HCT116 (cell line): ENCODE data around the gene SLC7A5. TPM values are rescaled to one million over a fixed set of nuclear protein-coding genes. Genes with fewer than 3 reads are reported as not detected.

Experiments
- ATAC-seq: fragments of 200-7000 bp; cut with Tn5 transposase; 2 replicates; pipeline ENCODE4 v1.9.1; 2020; ENCODE audit warnings: mild to moderate bottlenecking, moderate library complexity
- BruUV-seq: library from RNA; stranded (reverse); fragments of 400-500 nt; replicated peaks from 2 replicates; lab custom pipeline; 2021; lab: Mats Ljungman, UMichigan
- CTCF ChIA-PET: fragments of 300-600 bp; sonication (Branson Sonifier 250); formaldehyde crosslinking; loops from one replicate; lab custom pipeline; 2021; ENCODE audit warnings: antibody characterized with exemption; lab: Charles Lee
- POLR2A ChIA-PET: fragments of 300-600, 350-600 bp; sonication (Branson Sonifier 250); formaldehyde crosslinking; loops from one replicate; lab custom pipeline; 2021; ENCODE audit warnings: antibody characterized with exemption; lab: Charles Lee
- RAD21 ChIA-PET, 2 experiments: fragments of 300-600 bp; sonication (Branson Sonifier 250); formaldehyde crosslinking; loops; one replicate each; lab custom pipeline; 2023; ENCODE audit warnings: low total read pairs in 2 of 2; ENCODE audit not compliant: uncharacterized antibody in 2 of 2, unreplicated experiment in 2 of 2, low non-redundant PET in 1 of 2; lab: Charles Lee
- DNase-seq: peaks from one replicate; pipeline ENCODE4 v3.0.0-alpha.2; 2010; ENCODE audit warnings: low read depth, low spot score
- H2AFZ ChIP-seq: fragments of 200-600 bp; shearing (Covaris generic), sonication (generic); 2 replicates; pipeline ENCODE4 v1.6.1; 2017; ENCODE audit warnings: low read depth, mixed run types, mixed read lengths, antibody characterized with exemption, low read length; ENCODE audit not compliant: poor library complexity, severe bottlenecking
- H3K27ac ChIP-seq: 2 replicates; pipeline ENCODE4 v1.5.1; 2012; ENCODE audit warnings: low read depth, low read length
- H3K27me3 ChIP-seq: fragments of 200-600 bp; sonication (generic); 2 replicates; pipeline ENCODE4 v1.6.1; 2016; ENCODE audit warnings: mixed run types, low read length, mixed read lengths; ENCODE audit not compliant: insufficient read depth
- H3K36me3 ChIP-seq, 2 experiments: fragments of 200-500 bp in 1 of 2; fragments of 200-600 bp in 1 of 2; sonication (Bioruptor generic) in 1 of 2; sonication (generic) in 1 of 2; 2 replicates each; pipeline versions ENCODE4 v1.5.1 to v1.6.1; 2014 to 2016; ENCODE audit warnings: low read length in 2 of 2, inconsistent platforms in 1 of 2, mixed read lengths in 1 of 2, mixed run types in 1 of 2; ENCODE audit not compliant: insufficient read depth in 2 of 2, control insufficient read depth in 1 of 2
- H3K4me1 ChIP-seq, 2 experiments: fragments of 200-600 bp in 1 of 2; sonication (generic) in 1 of 2; 2 replicates each; pipeline versions ENCODE4 v1.5.1 to v1.6.1; 2012 to 2017; ENCODE audit warnings: low read length in 2 of 2, inconsistent platforms in 1 of 2, mild to moderate bottlenecking in 1 of 2, mixed read lengths in 1 of 2, mixed run types in 1 of 2, moderate library complexity in 1 of 2; ENCODE audit not compliant: insufficient read depth in 2 of 2, control insufficient read depth in 1 of 2
- H3K4me2 ChIP-seq: fragments of 200-600 bp; sonication (generic); 2 replicates; pipeline ENCODE4 v1.6.1; 2017; ENCODE audit warnings: mixed run types, low read length, mixed read lengths
- H3K4me3 ChIP-seq, 2 experiments: fragments of 200-600 bp in 1 of 2; sonication (generic) in 1 of 2; replicated peaks in 1 of 2; 2 replicates each; pipeline ENCODE4 v1.5.1; 2011 to 2016; ENCODE audit warnings: low read length in 2 of 2, control low read depth in 1 of 2, low read depth in 1 of 2, mild to moderate bottlenecking in 1 of 2, mixed read lengths in 1 of 2, mixed run types in 1 of 2
- H3K79me2 ChIP-seq: fragments of 200-600 bp; sonication (generic); 2 replicates; pipeline ENCODE4 v1.6.1; 2017; ENCODE audit warnings: mild to moderate bottlenecking, mixed run types, low read length, moderate library complexity, mixed read lengths; ENCODE audit not compliant: insufficient read depth
- H3K9ac ChIP-seq: fragments of 200-600 bp; sonication (generic); 2 replicates; pipeline ENCODE4 v1.6.1; 2016; ENCODE audit warnings: low read length, mixed read lengths
- H3K9me2 ChIP-seq: fragments of 200-600 bp; sonication (generic), shearing (Covaris generic); 2 replicates; pipeline ENCODE4 v1.6.1; 2017; ENCODE audit warnings: mixed run types, mild to moderate bottlenecking, moderate library complexity; ENCODE audit not compliant: insufficient read depth
- H3K9me3 ChIP-seq, 2 experiments: fragments of 200-500 bp in 1 of 2; fragments of 200-600 bp in 1 of 2; sonication (Bioruptor generic) in 1 of 2; sonication (generic) in 1 of 2; 2 replicates each; pipeline ENCODE4 v1.6.1; 2014 to 2017; ENCODE audit warnings: low read length in 2 of 2, mixed read lengths in 2 of 2, inconsistent platforms in 1 of 2, low read depth in 1 of 2, mild to moderate bottlenecking in 1 of 2, mixed run types in 1 of 2, moderate library complexity in 1 of 2; ENCODE audit not compliant: control insufficient read depth in 1 of 2, insufficient read depth in 1 of 2
- H4K20me1 ChIP-seq: fragments of 200-600 bp; sonication (generic), shearing (Covaris generic); 2 replicates; pipeline ENCODE4 v1.6.1; 2017; ENCODE audit warnings: mixed run types, mild to moderate bottlenecking, moderate library complexity; ENCODE audit not compliant: insufficient read depth
- CBX3 ChIP-seq: IDR thresholded peaks from 2 replicates; pipeline ENCODE4 v1.6.1; 2012; ENCODE audit warnings: low read depth
- CEBPB ChIP-seq: IDR thresholded peaks from 2 replicates; pipeline ENCODE4 v1.6.1; 2012; ENCODE audit warnings: low read depth
- CTCF ChIP-seq, 3 experiments: fragments of 200-600 bp in 1 of 3; sonication (generic) in 1 of 3; IDR thresholded peaks in 2 of 3; conservative IDR thresholded peaks in 1 of 3; 2 replicates each; pipeline ENCODE4 v1.5.1; 2012 to 2017; ENCODE audit warnings: low read depth in 2 of 3, low read length in 2 of 3, antibody characterized with exemption in 1 of 3, borderline replicate concordance in 1 of 3, control low read depth in 1 of 3, mild to moderate bottlenecking in 1 of 3, mixed read lengths in 1 of 3, mixed run types in 1 of 3, moderate library complexity in 1 of 3; ENCODE audit not compliant: insufficient read depth in 1 of 3
- ELF1 ChIP-seq: IDR thresholded peaks from 2 replicates; pipeline ENCODE4 v1.6.1; 2012; ENCODE audit warnings: low read depth, borderline replicate concordance
- EZH2 ChIP-seq: fragments of 200-600 bp; sonication (generic); IDR thresholded peaks from 2 replicates; pipeline ENCODE4 v1.6.1; 2017; ENCODE audit warnings: antibody characterized with exemption, mixed run types
- EZH2phosphoT487 ChIP-seq: fragments of 200-600 bp; IDR thresholded peaks from 2 replicates; pipeline ENCODE4 v1.6.1; 2018; ENCODE audit warnings: antibody characterized with exemption, borderline replicate concordance
- FOSL1 ChIP-seq: IDR thresholded peaks from 2 replicates; pipeline ENCODE4 v1.6.1; 2012; ENCODE audit warnings: low read depth
- MAX ChIP-seq: IDR thresholded peaks from 2 replicates; pipeline ENCODE4 v1.6.1; 2012
- SIN3A ChIP-seq: IDR thresholded peaks from 2 replicates; pipeline ENCODE4 v1.6.1; 2012; ENCODE audit warnings: low read depth
- SP1 ChIP-seq: IDR thresholded peaks from 2 replicates; pipeline ENCODE4 v1.6.1; 2012; ENCODE audit warnings: low read depth
- SRF ChIP-seq: IDR thresholded peaks from 2 replicates; pipeline ENCODE4 v1.6.1; 2012; ENCODE audit warnings: low read depth
- TCF7L2 ChIP-seq: IDR thresholded peaks from 2 replicates; pipeline ENCODE4 v1.7.0; 2011; ENCODE audit warnings: borderline replicate concordance, inconsistent platforms; ENCODE audit not compliant: insufficient read depth, insufficient read length; ENCODE audit errors: extremely low read depth
- intact Hi-C: fragments of 100-400 bp; cut with micrococcal nuclease; formaldehyde crosslinking; loops from 2 replicates; pipeline ENCODE4 v1.10.0; 2022
- total RNA-seq: library from RNA; stranded (reverse); gene quantifications from one replicate; pipeline ENCODE4 v1.2.1, GENCODE V29; 2021; ENCODE audit not compliant: unreplicated experiment

Gene SLC7A5
- total RNA-seq, 1 experiment from 2014 or later, result 482 TPM

- Histone ChIP-seq H3K4me2 (no peak overlapping the region), H3K9me3 (peaks cover 14 to 27% of the 10 kb centered on the region in 2 experiments; a peak in 3 of 4 replicates), H3K79me2 (no peaks in the 10 kb centered on the region), H4K20me1 (no peaks in the 10 kb centered on the region), H3K9me2 (no peaks in the 10 kb centered on the region), H3K36me3 (no peaks in the 10 kb centered on the region), H2AFZ (no peak overlapping the region), H3K4me1 (no peaks in the 10 kb centered on the region), H3K4me3 (no peak overlapping the region), H3K27me3 (no peaks in the 10 kb centered on the region; the same call in 1 of the 2 replicates), H3K9ac (no peak overlapping the region), H3K27ac (no peak overlapping the region)
- no TSS peak for BruUV-seq
- ChIA-PET RAD21 (no interaction called here), POLR2A (interaction anchor here (1.1 kb wide), 1 partner anchor 9 kb away, joined by 3 read pairs; no protein-coding TSS in a partner anchor), CTCF (interaction anchor here (1.4 kb wide), 1 partner anchor 31 kb away, joined by 4 read pairs; no protein-coding TSS in a partner anchor)
- DNase-seq, result no peak
- ATAC-seq, result no peak
- TF ChIP-seq EZH2phosphoT487, result no peak
- no peak for TF ChIP-seq SP1
- TF ChIP-seq EZH2, result no peak
- no peak for TF ChIP-seq FOSL1
- intact Hi-C loops, result no loop called here
Observed at GRCh38 chr16:87819282-87819681, 50.0 kb downstream of the SLC7A5 start.

- H3K27me3 ChIP-seq, result no peaks in the 10 kb centered on the region; the same call in 1 of the 2 replicates
- no peaks in the 10 kb centered on the region for H3K4me1 ChIP-seq
- no peak overlapping the region for H3K4me2 ChIP-seq
- no TSS peak for BruUV-seq
- H3K36me3 ChIP-seq, result no peaks in the 10 kb centered on the region
- DNase-seq, result no peak
- no peaks in the 10 kb centered on the region for H3K9me2 ChIP-seq
- H3K4me3 ChIP-seq, result no peak overlapping the region
- ATAC-seq, result no peak
- POLR2A ChIA-PET, result interaction anchor here (1.1 kb wide), 1 partner anchor 10 kb away, joined by 3 read pairs; no protein-coding TSS in a partner anchor
- H2AFZ ChIP-seq, result no peak overlapping the region
- no peaks in the 10 kb centered on the region for H4K20me1 ChIP-seq
- RAD21 ChIA-PET, result no interaction called here
- no peak overlapping the region for H3K27ac ChIP-seq
- CTCF ChIA-PET, result no interaction called here
- no peaks in the 10 kb centered on the region for H3K79me2 ChIP-seq
- peaks cover 14 to 27% of the 10 kb centered on the region in 2 experiments; a peak in 3 of 4 replicates for H3K9me3 ChIP-seq
- intact Hi-C loops, result no loop called here
- H3K9ac ChIP-seq, result no peak overlapping the region
- no peak for TF ChIP-seq CEBPB
- TF ChIP-seq MAX, result no peak
- no peak for TF ChIP-seq SRF
- TF ChIP-seq CBX3, result no peak
- TF ChIP-seq SIN3A, result no peak
- no peak for TF ChIP-seq ELF1
- TF ChIP-seq TCF7L2, result no peak
- TF ChIP-seq CTCF (IDR thresholded peaks at IDR 0.05 in 2 of 3, conservative IDR thresholded peaks at IDR 0.05 in 1 of 3; ENCODE audit: borderline replicate concordance in 1 of 3, insufficient read depth in 1 of 3, low read depth in 2 of 3, low read length in 2 of 3), result no peak
Observed at GRCh38 chr16:87818533-87819161, 50.7 kb downstream of the SLC7A5 start.
